Measurements from ENCODE around the gene GLB1L2.

GRCh38 chr11:134338068-134338467 lies 6.3 kb downstream of the GLB1L2 start:
- TF ChIP-seq CTCF (IDR thresholded peaks at IDR 0.05; ENCODE audit: low read depth, low read length) (no peak), EZH2phosphoT487 (IDR thresholded peaks at IDR 0.05; ENCODE audit: low read depth) (no peak)
